Lower lobe of right lung (tissue), 2 donors: ENCODE data around the gene CLRN3. TPM values are rescaled to one million over a fixed set of nuclear protein-coding genes. Genes with fewer than 3 reads are reported as not detected.

ENCODE experiments used
- ATAC-seq, 2 donors: fragments of 200-7000 bp; cut with Tn5 transposase; one replicate each; pipeline ENCODE4 v1.9.1; 2020 to 2022; ENCODE audit warnings: mild to moderate bottlenecking in 2 of 2, moderate library complexity in 2 of 2
- DNase-seq: peaks from one replicate; pipeline ENCODE4 v3.0.0-alpha.2; 2020
- H3K27ac ChIP-seq: fragments of 200-600 bp; one replicate; pipeline ENCODE4 v1.8.0; 2022
- H3K27me3 ChIP-seq: fragments of 200-600 bp; one replicate; pipeline ENCODE4 v1.8.0; 2022; ENCODE audit warnings: low read depth
- H3K36me3 ChIP-seq: fragments of 200-600 bp; one replicate; pipeline ENCODE4 v1.8.0; 2022; ENCODE audit warnings: mild to moderate bottlenecking
- H3K4me1 ChIP-seq: fragments of 200-600 bp; one replicate; pipeline ENCODE4 v1.8.0; 2022
- H3K4me3 ChIP-seq: fragments of 200-600 bp; one replicate; pipeline ENCODE4 v1.8.0; 2022; ENCODE audit warnings: mild to moderate bottlenecking
- H3K9me3 ChIP-seq: fragments of 200-600 bp; one replicate; pipeline ENCODE4 v1.8.0; 2022
- intact Hi-C: fragments of 100-400 bp; cut with DNase I; formaldehyde crosslinking; loops from one replicate; pipeline ENCODE4 v1.11.0; 2022
- total RNA-seq: library from RNA; stranded (reverse); fragmentation: NEBNext Ultra II Directional; extraction: Animal tissue kit (Norgen Biotek cat#: 25700); gene quantifications from one replicate; pipeline ENCODE4 v1.2.1, GENCODE V29; 2021
- TF ChIP-seq, protein P1 (sequence below): fragments of 200-600 bp; IDR thresholded peaks from one replicate; pipeline ENCODE4 v1.8.0; 2022; ENCODE audit warnings: antibody characterized with exemption, mild to moderate bottlenecking
- donor health status: DM: no; HTN: yes; CAD: no; lungs with severe emphysema.

The CLRN3 gene
- total RNA-seq, 1 donor from 2014 or later, result not detected

- Histone ChIP-seq H3K4me1 (no peaks in the 10 kb centered on the region), H3K36me3 (no peaks in the 10 kb centered on the region), H3K27ac (no peak overlapping the region), H3K9me3 (no peaks in the 10 kb centered on the region), H3K27me3 (no peaks in the 10 kb centered on the region), H3K4me3 (no peak overlapping the region)
- no peak for DNase-seq
- intact Hi-C loops, result no loop called here
- TF ChIP-seq, protein P1, sequence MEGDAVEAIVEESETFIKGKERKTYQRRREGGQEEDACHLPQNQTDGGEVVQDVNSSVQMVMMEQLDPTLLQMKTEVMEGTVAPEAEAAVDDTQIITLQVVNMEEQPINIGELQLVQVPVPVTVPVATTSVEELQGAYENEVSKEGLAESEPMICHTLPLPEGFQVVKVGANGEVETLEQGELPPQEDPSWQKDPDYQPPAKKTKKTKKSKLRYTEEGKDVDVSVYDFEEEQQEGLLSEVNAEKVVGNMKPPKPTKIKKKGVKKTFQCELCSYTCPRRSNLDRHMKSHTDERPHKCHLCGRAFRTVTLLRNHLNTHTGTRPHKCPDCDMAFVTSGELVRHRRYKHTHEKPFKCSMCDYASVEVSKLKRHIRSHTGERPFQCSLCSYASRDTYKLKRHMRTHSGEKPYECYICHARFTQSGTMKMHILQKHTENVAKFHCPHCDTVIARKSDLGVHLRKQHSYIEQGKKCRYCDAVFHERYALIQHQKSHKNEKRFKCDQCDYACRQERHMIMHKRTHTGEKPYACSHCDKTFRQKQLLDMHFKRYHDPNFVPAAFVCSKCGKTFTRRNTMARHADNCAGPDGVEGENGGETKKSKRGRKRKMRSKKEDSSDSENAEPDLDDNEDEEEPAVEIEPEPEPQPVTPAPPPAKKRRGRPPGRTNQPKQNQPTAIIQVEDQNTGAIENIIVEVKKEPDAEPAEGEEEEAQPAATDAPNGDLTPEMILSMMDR, result no peak
- peak; percentile 41 to 60 for ATAC-seq
Measured at GRCh38 chr10:127872011-127872761, 20.6 kb downstream of the CLRN3 start.

DNA sequence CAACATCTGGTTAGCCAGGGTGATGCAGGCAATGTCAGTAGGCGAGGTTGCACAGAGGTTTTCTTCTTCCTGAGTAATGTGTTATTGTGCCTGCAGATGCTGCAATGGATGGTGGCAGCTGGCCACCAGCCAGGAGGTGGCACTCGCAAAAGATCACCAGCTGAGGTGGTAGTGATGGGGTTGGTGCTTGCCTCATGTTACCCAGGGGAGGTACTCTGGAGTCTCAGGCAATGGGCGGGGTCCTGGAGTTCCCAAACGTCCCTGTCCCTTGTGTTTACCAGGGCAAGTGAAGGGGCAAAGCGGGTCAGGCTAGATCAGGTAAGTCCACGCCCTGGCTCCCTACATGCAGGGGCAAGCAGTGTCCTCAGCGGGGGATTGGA is 21.1 kb downstream of the CLRN3 start:
- Histone ChIP-seq H3K27me3 (no peaks in the 10 kb centered on the region), H3K36me3 (no peaks in the 10 kb centered on the region), H3K4me1 (no peaks in the 10 kb centered on the region), H3K9me3 (no peaks in the 10 kb centered on the region), H3K27ac (no peak overlapping the region), H3K4me3 (no peak overlapping the region)
- intact Hi-C loops, result no loop called here
- ATAC-seq (no peak), DNase-seq (no peak)
- TF ChIP-seq, protein P1, result no peak

DNA sequence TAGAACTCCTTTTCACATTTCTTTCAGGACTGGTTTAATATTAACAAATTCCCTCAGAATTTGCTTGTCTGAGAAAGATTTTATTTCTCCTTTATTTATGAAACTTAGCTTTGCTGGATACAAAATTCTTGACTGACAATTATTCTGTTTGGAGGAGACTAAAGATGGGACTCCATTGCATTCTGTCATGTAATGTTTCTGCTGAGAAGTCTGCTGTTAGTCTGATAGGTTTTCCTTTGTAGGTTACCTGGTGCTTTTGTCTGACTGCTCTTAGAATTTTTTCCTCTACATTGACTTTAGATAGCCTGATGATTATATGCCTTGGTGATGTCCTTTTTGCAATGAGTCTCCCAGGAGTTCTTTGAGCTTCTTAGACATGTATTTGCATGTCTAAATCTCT is 23.4 kb downstream of the CLRN3 start:
- Histone ChIP-seq H3K36me3 (no peaks in the 10 kb centered on the region), H3K27me3 (no peaks in the 10 kb centered on the region), H3K4me1 (no peaks in the 10 kb centered on the region), H3K27ac (no peak overlapping the region), H3K4me3 (no peak overlapping the region), H3K9me3 (no peaks in the 10 kb centered on the region)
- no peak for DNase-seq
- TF ChIP-seq, protein P1, result no peak
- no peak for ATAC-seq
- intact Hi-C loops, result no loop called here

- TF ChIP-seq, protein P1, result no peak
- intact Hi-C loops, result no loop called here
- Histone ChIP-seq H3K27me3 (no peaks in the 10 kb centered on the region), H3K4me3 (no peak overlapping the region), H3K4me1 (no peaks in the 10 kb centered on the region), H3K36me3 (no peaks in the 10 kb centered on the region), H3K27ac (no peak overlapping the region), H3K9me3 (no peaks in the 10 kb centered on the region)
- ATAC-seq (no peak), DNase-seq (no peak)
Measured at GRCh38 chr10:127867805-127868204, 24.9 kb downstream of the CLRN3 start.

DNA sequence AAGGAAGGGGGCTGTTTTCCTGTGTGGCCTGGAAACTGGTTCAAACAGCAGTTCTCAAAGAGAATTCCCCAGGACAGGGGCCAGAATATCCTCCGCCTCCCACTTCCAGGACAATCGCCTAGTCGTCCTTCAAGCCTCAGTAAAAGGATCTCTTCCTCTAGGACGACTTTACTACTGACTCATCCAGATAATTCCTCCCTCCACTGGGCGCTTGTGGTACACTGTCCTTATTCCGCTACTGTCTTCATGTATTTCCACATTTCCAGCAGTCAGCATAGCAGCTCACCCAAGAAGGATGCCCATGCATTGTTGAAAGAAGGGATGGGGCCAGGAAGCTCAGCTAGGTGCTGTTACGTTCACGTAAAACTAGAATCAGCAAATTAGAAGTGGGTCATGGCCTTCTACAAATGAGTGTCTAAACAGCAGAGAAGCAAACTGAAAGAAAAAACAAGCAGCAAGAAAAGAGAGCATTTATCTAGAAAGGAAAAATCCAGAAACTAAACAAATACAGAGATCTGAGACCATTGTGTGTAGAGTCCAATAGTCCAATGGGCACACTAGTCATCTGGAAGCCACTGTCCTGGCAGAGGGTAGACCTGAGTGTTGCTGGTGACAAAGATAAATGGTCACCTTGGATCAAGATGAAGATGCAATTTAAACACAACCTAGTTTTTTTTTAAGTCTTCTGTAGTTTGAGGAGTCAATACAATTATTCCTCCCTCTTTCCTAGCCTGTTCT is 26.3 kb downstream of the CLRN3 start:
- Histone ChIP-seq H3K9me3 (no peaks in the 10 kb centered on the region), H3K36me3 (no peaks in the 10 kb centered on the region), H3K27me3 (no peaks in the 10 kb centered on the region), H3K27ac (no peak overlapping the region), H3K4me1 (no peaks in the 10 kb centered on the region), H3K4me3 (no peak overlapping the region)
- ATAC-seq (no peak), DNase-seq (no peak)
- intact Hi-C loops, result no loop called here
- TF ChIP-seq, protein P1, result no peak
